Prostate gland (tissue), 2 donors: Measurements from ENCODE around the gene THBS2.

Experiments
- POLR2A ChIP-seq: fragments of 450-650 bp; IDR thresholded peaks from one replicate; pipeline ENCODE4 v1.6.1; 2016; ENCODE audit warnings: antibody characterized with exemption, mild to moderate bottlenecking
- TF ChIP-seq, protein P1 (sequence below), 4 experiments: fragments of 200-600 bp in 2 of 4; fragments of 450-650 bp in 2 of 4; sonication (generic) in 2 of 4; IDR thresholded peaks; 1 replicate in 3 of 4; 2 replicates in 1 of 4; pipeline ENCODE4 v1.5.1; 2016 to 2019; ENCODE audit warnings: antibody characterized with exemption in 4 of 4, mild to moderate bottlenecking in 2 of 4, moderate library complexity in 2 of 4

DNA sequence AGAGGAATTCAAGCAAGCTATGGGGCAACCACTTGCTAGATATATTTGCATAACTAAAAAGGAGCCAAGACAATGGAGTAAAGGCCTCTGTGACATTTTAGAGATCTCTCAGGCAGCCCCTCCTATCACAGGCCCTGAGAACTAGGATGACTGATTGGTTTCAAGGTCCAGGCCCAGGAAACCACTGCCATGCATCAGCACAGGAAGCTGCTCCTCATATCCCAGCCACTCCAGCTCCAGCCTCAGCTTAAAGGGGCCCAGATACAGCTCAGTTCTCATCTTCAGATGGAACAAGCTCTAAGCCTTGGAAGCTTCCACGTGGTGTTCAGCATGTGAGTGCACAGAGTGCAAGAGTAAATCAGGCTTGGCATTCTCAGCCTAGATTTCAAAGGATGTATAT, 21.1 kb upstream of the THBS2 start:
- TF ChIP-seq, protein P1, sequence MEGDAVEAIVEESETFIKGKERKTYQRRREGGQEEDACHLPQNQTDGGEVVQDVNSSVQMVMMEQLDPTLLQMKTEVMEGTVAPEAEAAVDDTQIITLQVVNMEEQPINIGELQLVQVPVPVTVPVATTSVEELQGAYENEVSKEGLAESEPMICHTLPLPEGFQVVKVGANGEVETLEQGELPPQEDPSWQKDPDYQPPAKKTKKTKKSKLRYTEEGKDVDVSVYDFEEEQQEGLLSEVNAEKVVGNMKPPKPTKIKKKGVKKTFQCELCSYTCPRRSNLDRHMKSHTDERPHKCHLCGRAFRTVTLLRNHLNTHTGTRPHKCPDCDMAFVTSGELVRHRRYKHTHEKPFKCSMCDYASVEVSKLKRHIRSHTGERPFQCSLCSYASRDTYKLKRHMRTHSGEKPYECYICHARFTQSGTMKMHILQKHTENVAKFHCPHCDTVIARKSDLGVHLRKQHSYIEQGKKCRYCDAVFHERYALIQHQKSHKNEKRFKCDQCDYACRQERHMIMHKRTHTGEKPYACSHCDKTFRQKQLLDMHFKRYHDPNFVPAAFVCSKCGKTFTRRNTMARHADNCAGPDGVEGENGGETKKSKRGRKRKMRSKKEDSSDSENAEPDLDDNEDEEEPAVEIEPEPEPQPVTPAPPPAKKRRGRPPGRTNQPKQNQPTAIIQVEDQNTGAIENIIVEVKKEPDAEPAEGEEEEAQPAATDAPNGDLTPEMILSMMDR (IDR thresholded peaks at IDR 0.05): no peak
- TF ChIP-seq POLR2A: no peak
